Measurements from ENCODE around the gene TERC.

GRCh38 chr3:169772897-169773816 is 8.3 kb upstream of the TERC start, which contains the start of gene MYNN:
- no peak for TF ChIP-seq CTCF (IDR thresholded peaks at IDR 0.05)
- peak; percentile 39 for TF ChIP-seq EP300 (IDR thresholded peaks at IDR 0.05)
- peak; percentile 100 for TF ChIP-seq POLR2A (IDR thresholded peaks at IDR 0.05)

All from ovary (tissue), 3 donors.